ENCODE results near the gene COG6.

Gene COG6

DNA sequence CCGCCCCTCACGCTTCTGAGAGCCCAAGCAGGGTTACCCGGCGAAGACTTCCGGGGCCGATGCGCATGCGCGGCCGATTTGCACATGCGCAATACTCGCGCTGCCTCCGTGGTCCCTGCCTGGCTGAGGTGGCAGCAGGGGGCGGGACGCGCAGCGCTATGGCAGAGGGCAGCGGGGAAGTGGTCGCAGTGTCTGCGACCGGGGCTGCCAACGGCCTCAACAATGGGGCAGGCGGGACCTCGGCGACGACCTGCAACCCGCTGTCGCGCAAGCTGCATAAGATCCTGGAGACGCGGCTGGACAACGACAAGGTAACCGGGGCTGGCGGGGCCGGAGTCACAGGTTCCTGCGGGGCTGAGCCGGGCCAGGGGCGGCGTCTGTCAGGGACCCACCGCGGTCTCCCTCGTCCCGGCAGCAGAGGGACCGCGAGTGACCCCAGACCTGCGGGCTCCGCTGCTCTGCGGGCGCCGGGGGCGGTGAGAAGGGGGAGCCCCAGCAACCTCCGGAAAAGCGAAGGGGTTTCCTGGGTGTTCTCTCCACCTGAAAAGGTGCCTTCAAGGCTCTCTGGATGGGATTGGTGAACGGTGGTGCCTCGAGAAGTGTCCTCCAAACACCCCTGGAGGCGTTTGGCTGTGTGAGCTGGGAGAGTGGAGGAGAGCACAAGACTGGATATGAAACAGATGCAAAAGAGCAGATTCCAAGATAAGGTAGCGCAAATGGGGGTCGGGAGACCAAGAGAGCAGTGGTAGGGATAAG, at the start of gene COG6:
Gene COG6 (plus strand): TSS at position 94 of the 756 bp plus-strand sequence. CDS start 65 bp downstream, at position 159.
- peak; percentile 91 to 93 for DNase-seq (ENCODE audit: low read depth in 2 of 2, low spot score in 1 of 2)

DNA sequence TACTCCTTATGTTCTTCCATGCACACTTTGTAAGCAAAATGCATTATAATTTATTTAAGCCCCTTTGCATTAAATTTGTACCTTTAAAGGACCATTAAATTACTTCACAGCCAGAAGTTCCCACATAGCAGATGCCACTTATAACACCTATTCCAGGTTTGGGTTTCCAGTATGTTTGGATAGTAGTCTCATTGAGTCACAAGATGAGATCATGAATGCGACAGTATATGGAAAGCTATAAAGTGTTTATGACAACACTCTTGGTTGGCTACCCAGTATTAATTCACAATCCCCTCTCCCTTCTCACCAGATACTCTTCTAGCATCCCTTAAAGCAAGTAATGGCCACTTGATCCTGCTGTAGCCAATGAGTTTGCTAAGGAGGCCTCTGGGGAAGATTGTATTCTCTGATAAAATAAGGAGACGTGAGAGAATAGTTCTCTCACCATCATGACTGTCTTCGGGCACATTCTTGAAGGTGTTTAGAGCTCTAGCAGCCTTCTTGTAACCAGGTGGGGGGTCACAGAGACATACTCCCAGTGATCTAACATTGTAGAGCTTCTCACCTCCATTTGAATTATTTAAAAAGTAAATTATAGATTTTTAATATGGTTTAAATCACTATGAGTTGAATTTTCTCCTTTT, 49.7 kb upstream of the COG6 start:
- DNase-seq (ENCODE audit: low read depth in 2 of 2, low spot score in 1 of 2) = no peak

DNA sequence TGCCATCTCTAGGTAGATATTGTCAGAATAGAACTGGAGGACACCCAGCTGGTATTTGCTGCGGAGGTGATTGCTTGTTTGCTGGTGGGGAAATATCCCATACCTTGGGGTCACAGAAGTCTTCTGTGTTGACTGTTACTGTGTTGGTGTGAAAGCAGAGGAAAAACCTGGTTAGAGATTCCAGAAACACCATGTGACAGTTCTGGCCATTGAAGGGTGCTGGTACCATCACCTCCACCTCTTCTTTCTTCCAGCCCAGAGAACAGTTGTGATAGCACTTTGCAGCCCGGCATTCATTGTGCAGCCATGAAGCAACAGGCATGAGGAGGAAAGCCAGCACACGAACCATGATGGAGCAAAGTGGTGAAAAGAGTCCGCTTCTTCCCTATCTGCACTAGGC, 47.6 kb upstream of the COG6 start:
- DNase-seq (ENCODE audit: low read depth in 2 of 2, low spot score in 1 of 2) = no peak

DNA sequence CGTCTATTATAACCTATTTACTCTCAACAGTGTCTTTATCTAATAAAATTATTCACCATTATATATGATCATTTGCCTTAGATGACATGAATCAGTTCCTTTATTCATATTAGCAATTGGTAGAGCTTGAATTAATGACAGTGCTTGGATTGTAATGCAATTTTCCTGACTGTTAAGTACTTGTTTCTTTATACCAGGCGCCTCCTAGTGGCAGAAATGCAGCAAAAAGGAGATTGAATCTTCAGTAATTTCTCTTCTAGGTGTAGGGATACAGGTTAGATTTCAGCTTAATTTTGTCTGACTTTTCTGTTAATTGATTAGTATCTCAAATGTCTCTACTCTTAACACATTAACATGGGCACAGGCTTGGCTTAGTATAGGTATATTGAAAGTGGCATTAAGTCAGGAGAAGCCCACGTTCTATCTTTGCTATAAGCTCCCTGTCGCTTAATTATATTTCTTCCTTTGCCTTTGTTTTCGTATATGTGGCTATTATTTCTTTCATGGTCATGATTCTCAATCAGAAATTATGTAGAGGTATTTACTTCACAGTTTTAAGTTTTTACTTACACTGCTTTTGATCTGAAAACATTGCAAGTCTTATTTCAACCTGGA, 43.3 kb upstream of the COG6 start:
- DNase-seq (ENCODE audit: low read depth in 2 of 2, low spot score in 1 of 2) = peak; percentile 16 to 33

DNA sequence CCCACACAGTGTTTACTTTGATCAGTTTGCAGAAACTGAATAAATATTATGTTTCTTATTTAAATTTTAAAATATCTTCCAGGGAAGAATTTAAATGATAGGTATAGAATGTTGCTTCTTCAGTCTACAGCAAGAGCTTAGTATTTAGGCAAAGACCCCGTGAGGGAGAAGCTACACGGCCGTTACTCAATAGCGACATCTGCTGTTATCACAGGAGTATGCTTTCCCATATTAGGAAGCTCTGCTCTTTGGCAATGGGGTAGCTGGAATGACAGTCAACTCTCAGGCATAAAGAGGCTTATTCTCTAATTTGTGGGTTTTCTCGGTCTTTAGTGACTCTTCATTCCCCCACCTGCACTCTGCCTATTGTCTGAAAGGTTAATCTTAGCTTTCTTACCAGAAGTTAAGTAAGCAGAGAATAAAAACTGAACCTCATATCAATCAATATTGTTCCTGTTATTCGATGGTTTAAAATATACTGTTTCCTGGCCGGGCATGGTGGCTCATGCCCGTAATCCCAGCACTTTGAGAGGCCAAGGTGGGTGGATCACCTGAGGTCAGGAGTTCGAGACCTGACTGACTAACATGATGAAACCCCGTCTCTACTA, 39.3 kb upstream of the COG6 start:
- DNase-seq (ENCODE audit: low read depth in 2 of 2, low spot score in 1 of 2) = no peak

DNA sequence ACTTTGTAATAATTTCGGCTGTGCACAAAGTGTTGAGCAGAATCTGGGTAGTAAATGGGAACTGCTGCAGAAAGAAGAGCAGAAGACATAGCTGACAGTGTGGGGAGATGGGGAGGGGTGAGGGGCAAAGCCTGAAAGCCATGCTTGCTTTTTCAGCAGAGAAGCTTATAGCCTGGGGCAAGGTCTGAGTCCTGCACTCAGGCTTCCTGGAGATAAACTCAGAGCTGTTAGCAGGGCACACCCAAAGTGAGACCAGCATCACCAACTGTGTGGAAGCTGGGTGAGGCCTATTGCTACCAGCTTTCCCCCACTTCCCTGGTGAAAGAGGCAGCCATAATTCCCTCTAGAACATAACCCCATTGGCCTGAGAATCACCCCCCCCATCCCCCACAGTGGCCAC, 36.9 kb upstream of the COG6 start:
- DNase-seq (ENCODE audit: low read depth in 2 of 2, low spot score in 1 of 2) = no peak

DNA sequence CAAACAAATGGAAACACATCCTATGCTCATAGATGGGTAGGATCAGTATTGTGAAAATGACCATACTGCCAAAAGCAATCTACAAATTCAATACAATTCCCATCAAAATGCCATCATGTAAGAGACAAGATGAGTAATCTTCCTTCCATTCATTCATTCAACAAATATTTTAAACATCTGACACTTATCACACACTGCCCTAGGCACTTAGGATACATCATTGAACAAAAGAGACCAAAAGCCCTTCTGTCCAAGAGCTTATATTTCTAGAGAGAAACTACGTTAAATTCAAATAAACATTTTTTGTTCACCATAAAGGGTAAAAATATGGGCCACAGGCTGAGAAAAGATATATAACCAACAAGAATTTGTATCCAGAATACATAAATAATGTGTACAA, 32.0 kb upstream of the COG6 start:
- no peak for DNase-seq (ENCODE audit: low read depth in 2 of 2, low spot score in 1 of 2)

DNA sequence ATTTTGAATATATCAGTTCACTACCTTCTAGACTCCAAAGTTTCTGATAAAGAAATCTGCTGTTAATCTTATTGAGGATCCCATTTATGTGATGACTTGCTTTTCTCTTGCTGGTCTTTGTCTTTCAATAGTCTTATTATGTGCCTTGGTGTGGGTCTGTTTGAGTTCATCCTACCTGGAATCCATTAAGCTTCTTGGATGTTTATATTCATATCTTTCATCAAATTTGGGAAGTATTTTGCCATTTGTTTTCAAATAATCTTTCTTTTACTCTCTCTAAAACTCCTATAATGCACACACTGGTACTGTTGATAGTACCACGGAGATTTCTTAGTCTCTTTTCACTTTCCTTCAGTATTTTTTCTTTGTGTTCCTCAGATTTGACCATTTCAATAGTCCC, 24.2 kb upstream of the COG6 start:
- DNase-seq (ENCODE audit: low read depth in 2 of 2, low spot score in 1 of 2) = no peak

DNA sequence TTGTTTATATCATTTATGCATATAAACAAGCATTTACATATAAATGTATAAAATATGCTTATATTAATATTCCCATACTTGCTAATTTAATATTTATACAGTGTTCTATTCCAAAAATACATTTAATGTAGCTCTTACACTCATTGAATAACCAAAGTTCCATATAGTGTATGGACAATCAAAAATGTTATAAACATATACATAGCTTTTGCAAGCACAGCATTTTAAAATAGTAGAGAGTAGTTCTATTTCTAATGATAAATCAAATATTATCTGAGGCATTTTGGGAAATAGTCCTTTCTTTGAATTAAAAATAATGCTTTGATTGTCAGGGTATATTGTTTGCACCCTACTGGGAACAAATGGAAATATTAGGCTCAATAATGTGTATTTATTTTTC, 22.5 kb upstream of the COG6 start:
- no peak for DNase-seq (ENCODE audit: low read depth in 2 of 2, low spot score in 1 of 2)

DNA sequence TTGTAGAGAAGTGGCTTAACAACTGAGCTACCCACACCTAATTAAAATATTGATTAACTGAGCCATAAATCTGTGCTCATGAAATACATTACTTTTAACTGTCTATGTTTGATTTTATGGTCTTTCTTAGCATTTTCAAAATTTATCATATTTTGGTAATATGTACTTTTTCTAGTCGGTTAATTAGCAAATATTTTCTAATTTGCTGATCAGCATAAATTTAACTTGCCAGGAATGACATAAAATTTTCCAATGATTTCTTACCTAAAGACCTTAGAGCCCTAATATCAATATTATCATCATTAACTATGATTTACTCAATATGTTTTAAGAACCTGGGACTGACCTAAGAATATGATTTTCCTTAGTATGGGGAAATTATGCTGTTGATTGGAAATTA, 19.9 kb upstream of the COG6 start:
- no peak for DNase-seq (ENCODE audit: low read depth in 2 of 2, low spot score in 1 of 2)

DNA sequence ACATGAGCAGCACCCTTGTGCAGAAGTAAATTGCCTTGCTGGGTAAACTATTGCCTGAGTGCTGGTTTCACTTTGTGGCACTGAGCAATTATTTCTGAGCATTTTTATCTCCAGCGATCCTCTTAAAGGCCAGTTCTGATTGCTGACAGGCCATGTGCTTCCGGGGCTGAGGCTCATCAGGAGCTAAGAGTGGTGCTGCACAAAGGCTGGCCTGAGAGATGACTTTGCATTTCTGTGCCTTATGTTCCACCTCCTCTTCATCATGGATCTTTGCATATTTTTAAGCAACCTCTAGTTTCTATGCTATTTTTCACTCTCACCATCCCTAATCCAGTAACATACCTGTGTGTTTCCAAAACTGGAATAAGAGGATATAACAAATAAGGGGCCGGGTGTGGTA, 17.6 kb upstream of the COG6 start:
- DNase-seq (ENCODE audit: low read depth in 2 of 2, low spot score in 1 of 2) = no peak

DNA sequence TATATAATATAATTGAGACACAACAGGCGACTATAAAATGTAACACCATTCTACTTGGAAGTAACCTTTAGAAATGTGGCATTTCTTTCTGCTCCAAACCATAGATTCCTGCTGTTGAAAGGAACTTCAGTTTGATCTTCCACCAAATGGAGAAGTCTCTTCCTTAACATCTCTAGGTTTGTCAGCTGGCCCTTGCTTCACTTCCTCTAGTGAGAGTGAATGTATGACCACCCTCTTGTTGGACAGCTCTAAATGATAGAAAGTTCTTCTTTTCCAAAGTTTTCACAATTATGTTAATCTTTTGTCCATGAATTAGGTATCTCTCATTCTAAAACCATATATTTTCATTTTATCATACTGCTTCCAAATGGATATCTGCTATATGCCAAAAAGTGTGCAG, 13.8 kb upstream of the COG6 start:
- no peak for DNase-seq (ENCODE audit: low read depth in 2 of 2, low spot score in 1 of 2)

DNA sequence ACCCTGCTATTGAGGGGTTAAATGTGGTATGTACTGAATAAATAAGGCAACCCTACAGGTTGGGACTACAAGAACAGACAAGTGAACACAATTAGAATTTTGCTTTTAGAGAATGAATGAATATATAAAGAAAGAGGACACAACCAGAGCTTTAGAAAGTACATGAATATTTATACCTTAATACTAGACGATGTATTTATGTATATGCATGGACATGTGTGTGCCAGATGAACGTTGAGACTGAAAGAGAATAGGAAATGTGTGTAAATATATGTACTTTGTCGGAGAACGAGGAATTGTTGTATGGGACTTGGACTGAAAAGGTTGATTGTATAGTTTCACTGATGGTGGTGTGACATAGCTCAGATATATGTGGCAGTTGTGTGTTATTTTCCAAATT, 9.3 kb upstream of the COG6 start:
- DNase-seq (ENCODE audit: low read depth in 2 of 2, low spot score in 1 of 2) = no peak

DNA sequence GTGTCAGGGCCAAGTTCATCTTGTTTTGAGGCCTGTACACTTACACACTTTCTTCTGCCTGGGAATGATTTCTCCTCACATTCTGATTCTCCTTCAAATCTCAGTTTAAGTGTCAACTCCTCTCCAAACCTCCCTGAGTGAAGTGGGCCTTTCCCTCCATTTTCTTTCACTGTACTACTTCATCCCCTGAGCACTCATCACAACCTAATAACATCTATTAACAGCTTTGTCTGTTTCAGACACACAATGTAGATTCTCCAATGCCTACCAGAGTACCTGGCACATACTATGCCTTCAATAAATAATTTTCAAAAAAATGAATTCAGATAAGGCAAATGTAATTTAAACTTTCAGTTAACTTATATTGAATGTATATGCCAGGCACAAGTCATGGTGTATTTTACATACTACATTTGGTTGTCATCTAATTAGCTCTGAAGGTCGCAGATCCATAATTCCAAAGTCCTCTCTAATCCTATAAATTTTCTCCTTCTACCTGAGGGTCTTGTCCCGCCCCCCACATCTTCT, 357 bp upstream of the COG6 start:
- no peak for DNase-seq (ENCODE audit: low read depth in 2 of 2, low spot score in 1 of 2)

DNA sequence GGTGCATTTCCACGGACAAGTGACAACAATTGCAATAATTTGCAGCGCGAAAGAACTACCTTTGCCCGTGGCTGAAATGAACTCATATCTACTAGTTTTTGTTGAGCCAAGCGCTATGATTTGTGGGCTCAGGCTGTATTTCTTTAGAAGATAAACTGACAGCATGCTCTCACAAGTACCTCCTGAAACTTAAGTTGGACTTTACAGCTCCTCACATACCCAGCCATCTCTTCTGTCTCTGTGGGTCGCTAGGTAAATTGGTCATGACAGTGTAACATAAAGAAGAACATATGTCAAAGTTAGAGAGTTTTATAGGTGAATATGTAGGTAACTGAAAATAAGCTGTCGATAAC, 839 bp downstream of the COG6 start:
- no peak for DNase-seq (ENCODE audit: low read depth in 2 of 2, low spot score in 1 of 2)

DNA sequence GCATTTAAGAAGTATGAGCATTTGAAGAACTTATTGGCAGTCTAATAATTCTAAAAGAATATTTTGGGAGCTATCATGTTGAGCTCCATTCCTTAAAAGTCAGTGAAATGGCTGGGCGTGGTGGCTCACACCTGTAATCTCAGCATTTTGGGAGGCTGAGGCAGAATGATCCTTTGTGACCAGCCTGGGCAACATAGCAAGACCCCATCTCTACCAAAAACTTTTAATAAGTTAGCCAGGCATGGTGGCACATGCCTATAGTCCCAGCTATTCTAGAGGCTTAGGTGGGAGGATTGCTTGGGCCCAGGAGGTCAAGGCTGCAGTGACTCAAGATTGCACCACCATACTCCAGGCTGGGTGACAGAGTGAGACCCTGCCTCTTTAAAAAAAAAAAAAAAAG, 8.0 kb downstream of the COG6 start:
- DNase-seq (ENCODE audit: low read depth in 2 of 2, low spot score in 1 of 2) = no peak

DNA sequence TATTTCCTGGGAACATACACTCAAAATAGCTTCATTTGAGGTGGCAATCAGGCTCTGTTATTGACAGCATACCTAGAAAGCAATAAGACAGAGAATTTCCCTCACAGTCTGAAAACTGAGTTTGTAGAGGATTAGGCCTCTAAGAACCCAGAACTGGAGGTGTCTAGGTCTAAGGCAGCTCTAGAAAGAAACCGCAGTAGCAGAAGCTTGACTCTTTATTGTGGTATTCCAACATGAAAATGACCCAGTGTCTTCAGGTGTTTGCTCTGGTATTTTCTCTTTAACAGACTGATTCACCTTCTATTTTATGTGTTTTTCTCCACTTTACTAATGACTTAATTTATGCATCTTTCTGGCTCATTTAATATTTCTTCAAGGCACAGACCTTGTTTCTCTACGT, 8.5 kb downstream of the COG6 start:
- no peak for DNase-seq (ENCODE audit: low read depth in 2 of 2, low spot score in 1 of 2)

DNA sequence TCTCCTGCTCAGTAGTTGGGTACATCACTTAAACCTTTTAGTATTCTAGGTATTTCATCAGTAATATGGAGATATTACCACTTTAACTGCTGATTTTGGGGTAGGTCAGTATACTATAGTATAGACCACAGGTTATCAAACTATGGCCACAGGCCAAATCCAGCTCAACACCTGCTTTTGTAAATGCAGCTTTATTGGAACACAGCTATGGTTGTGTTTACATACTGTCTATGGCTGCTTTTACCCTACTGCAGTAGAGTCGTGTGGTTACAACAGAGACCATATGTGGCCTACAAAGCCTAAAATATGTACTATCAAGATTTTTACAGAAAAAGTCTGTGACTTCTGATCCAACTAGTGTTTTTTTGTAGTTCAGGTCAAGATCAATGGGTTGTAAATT, 10.3 kb downstream of the COG6 start:
- DNase-seq (ENCODE audit: low read depth in 2 of 2, low spot score in 1 of 2) = no peak

DNA sequence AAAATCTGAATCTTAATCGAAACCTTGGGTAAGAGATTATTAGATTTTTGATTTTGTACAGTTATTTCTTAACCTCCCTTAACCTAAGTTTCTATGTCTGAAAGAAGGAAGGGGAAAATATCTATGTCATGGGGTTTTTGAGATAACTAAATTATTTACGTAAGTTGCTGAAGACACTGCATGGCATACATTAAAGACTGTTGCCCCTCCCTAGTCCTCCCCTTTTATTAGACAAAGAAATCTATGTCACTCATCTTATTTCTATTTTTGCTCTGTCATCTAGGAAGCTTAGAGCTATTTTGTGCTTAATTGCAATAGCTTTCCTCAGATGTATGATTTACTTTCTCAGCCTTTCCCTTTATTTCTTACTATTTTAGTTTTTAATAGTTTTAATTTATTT, 15.0 kb downstream of the COG6 start:
- DNase-seq (ENCODE audit: low read depth in 2 of 2, low spot score in 1 of 2) = no peak

DNA sequence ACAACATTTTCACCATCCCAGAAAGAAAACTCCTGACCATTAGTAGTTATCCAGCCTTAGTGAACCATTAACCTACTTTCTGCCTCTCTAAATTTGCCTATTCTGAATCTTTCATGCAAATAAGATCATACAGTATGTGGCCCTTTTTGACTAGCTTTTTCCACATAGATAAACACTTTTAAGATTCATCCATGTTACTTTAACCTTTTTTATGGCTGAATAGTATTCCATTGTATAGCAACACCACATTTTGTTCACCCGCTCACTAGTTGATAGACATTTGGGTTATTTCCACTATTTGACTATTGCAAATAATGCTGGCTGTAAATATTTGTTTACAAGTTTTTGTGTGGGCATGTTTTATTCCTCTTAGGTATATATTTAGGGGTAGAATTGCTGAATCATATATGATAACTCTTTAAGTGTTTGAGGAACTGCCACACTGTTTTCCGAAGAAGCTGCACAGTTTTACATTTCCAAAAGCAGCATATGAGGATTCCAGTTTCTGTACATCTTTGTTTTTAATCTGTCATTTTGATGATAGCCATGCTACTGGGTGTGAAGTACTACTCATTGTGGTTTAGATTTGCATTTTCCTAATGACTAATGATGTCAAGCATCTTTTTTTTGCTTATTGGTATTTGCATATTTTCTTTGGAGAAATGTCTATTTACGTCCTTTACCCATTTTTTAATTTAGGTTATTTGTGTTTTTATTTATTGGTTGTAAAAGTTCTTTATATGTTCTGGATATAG, 17.1 kb downstream of the COG6 start:
- DNase-seq (ENCODE audit: low read depth in 2 of 2, low spot score in 1 of 2) = no peak

DNA sequence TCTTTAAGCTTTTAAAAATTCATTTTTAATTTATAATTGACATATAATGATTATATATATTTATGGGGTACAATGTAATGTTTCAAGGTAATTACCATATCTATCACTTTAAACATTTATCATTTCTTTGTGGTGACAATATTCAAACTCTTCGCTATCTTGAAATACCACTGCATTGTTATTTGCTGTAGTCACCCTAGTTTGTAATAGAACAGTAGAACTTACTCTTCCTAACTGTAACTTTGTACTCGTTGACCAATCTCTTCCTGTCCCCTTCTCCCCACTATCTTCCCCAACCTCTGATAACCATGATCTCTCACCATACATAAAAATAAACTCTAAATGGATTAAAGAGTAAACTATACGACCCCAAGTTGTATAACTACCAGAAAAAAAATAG, 20.4 kb downstream of the COG6 start:
- no peak for DNase-seq (ENCODE audit: low read depth in 2 of 2, low spot score in 1 of 2)

All from stimulated activated CD8-positive, alpha-beta memory T cell treated with anti-CD3 and anti-CD28 coated beads, Interleukin-4, amount 100 ng/mL, for 1 hour (primary cell).